Stimulated activated CD8-positive, alpha-beta memory T cell treated with anti-CD3 and anti-CD28 coated beads, Interleukin-7, amount 100 ng/mL, for 48 hours (primary cell): ENCODE results near the gene LRBA.
"Not testable (repeated sequence)": the region's sequence is repeated elsewhere in the genome, so short reads cannot be mapped to it uniquely, and the experiment has no call there.

ENCODE experiments used
- DNase-seq, 2 donors: peaks; one replicate each; pipeline ENCODE4 v3.0.0-alpha.2; 2020; ENCODE audit warnings: low read depth in 1 of 2; ENCODE audit errors: extremely low read depth in 1 of 2

Gene LRBA

GRCh38 chr4:150694438-150694837 lies 320.6 kb downstream of the LRBA start:
- DNase-seq = no peak

- no peak for DNase-seq
These were observed 331.2 kb downstream of the LRBA start for GRCh38 chr4:150683775-150684350.

GRCh38 chr4:150682126-150682525 lies 333.0 kb downstream of the LRBA start:
- DNase-seq = no peak

DNA sequence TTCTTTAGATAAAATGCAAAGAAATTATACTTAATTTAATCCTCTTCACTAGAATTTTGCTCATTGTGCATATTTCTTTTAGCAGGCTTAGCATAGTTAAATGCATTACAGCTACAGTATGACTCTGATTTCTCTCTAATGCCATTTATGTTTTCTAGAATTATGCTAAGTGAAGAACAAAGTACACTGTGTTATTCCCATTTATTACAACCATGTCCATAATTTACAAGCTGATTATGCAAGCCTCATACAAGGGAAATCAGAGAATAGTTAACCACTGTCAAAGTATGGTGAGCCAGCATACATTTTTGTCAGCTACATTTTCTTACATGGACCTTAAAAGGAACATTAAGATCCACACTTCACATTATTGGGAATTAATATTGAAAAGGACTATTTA lies 334.0 kb downstream of the LRBA start:
- no peak for DNase-seq

GRCh38 chr4:150680651-150681050 lies 334.4 kb downstream of the LRBA start:
- DNase-seq = no peak

- DNase-seq = no peak
These were observed 335.2 kb downstream of the LRBA start for GRCh38 chr4:150679765-150680343.

DNA sequence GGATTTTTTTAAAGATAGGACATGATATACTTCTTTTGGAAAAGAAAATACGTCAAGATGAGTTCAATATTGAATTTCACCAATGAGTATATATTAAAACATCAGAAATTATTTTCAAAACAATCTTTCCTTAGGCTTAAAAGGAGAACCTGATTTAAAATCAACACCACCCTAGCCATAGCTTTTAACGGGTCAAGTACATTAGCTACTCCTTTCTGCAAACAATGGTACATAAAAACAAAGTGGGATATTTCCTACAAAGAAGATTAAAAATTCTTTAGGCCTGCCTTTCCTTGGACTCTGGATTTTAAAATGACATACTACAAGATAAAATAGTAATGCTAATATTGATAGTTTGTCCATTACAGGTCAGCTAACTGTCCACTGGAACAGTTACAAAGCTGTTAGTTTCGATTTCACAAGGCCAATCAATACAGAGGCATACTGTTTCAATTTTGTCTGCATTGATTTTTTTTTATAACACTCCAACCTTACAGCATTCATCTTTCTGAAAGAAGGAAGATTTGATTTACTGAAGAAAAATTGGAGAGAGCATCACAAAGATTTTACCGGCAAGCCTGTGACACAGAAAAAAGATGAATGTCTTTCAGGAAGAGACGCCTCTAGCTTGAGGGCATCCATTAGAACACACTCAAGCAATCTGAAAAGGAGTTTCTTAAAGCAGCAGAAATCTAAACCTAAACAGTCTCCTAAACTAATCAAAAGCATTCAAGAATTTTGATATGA lies 335.9 kb downstream of the LRBA start:
- no peak for DNase-seq

DNA sequence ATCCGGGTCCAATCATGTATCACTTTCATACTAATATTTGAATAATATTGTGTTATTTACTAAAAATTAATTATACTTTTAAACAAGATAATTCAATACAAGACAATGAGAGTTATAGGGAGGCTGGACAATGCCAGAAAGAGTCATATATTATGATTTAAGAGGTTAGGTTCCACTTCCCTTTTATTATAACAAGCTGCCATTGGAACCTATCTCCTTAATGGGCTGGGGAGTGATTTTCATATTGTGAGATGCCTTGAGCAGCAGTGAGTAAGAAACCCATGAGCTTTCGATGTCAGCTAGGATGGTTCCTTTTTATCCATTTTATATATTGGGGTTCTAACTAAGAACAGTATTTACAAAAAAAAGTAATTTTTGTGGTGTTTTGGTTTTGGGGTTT lies 341.3 kb downstream of the LRBA start:
- DNase-seq = no peak

DNA sequence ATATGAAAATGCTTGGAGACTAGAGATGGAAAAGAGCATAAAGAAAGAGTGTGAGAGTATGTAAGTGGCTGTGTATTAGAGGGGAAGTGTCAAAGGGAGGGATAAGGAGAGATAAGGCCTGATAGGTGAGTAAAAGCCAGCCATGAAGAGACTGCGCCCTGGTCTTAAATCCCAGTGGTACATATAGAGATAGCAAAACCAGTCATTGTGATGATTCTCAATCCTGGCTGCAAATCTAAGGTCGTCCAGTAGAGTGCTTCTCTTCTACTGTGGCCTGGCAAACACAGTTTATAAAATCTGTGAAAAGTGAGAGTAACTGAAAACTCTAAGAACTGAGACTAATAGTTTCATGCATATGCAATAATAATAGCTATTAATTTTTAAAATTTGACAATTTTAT lies 346.3 kb downstream of the LRBA start:
- no peak for DNase-seq

DNA sequence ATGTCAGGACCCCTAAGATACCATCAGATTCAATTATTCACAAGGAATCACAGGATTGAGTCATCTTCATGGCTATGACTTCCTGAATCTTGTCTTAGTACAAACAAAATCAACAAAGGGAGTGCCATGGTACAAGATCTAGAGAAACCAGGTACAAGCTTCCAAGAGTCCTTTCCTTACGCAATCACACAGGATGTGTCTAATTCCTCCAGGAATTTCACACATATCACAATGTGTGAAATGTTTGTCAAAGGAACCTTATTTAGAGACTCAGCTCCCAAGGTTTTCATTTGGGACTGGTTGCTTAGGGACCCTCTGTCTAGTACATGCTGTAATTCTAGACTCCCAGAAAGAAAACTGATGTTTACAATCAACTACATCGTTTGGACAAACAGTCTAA lies 350.1 kb downstream of the LRBA start:
- DNase-seq = no peak

DNA sequence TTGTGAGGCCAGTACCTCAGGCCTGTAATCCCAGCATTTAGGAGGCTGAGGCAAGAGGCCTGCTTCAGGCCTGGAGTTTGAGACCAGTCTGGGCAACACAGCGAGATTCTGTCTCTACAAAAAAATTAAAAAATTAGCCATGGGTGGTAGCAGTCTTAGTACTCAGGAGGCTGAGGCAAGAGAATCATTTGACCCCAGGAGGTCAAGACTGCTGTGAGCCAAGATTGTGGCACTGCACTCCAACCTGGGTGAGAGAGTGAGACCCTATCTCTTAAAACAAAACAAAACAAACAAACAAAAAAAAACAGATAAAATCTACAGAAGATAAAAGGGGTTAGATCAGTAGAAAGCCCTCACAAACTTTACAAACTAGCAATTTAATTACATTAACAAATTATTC lies 352.4 kb downstream of the LRBA start:
- no peak for DNase-seq

GRCh38 chr4:150661551-150661950 lies 353.5 kb downstream of the LRBA start:
- DNase-seq = not testable (repeated sequence)

- DNase-seq = not testable (repeated sequence)
These were observed 356.8 kb downstream of the LRBA start for GRCh38 chr4:150658258-150658657.

GRCh38 chr4:150656891-150657290 lies 358.2 kb downstream of the LRBA start:
- DNase-seq = no peak

DNA sequence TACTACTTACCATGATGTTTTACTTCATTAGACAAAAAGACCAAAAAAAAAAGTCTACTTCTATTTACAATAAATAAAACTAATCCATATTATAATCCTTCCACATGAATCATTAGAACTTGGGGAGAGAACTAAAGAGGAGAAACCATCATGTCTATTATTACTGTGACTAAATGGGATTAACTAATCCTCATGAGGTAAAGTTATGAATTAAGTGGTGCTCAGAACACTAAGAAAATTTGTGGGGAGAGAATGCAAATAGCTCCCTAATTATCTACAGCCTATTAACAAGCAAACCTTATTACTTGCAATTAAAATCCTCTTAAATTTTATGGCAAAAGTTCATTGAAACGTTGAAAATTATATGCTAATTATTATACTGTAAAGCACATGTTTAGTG lies 364.3 kb downstream of the LRBA start:
- DNase-seq = no peak

DNA sequence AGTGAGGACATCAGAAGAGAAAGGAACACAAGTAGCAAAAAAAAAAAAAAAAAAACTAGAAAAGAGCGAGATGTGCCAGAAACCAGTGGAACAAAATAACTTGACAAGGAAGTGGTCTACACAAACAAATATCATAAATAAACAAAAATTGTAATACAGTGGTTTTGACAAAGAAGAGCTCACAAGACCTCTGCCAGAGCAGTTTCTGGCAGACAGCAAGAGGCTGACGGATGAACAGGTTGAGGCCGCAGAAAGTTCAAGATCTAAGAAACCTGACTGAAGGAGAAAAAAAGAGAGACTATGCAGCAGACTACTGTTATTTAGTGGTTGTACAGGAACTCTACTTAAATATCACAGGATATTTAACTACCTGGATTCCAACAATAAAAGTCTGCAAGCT lies 367.0 kb downstream of the LRBA start:
- DNase-seq = no peak

DNA sequence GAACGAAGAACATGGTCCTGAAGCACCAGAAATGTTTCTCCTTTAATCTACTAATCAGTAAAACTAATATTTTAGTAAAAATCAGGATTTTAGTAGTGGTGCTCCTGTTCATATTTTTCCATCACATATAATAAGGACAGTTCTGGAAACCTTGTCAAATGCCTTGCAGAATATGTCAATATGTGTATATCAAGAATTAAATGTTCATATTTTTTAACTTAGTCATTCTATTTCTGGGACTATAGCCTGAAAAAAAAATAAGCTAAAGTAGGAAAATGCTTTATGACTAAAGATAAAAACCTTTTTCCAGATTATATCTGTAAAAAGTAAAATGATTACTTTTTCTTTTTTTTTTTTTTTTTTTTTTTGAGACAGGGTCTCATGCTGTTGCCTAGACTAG lies 368.1 kb downstream of the LRBA start:
- DNase-seq = no peak

DNA sequence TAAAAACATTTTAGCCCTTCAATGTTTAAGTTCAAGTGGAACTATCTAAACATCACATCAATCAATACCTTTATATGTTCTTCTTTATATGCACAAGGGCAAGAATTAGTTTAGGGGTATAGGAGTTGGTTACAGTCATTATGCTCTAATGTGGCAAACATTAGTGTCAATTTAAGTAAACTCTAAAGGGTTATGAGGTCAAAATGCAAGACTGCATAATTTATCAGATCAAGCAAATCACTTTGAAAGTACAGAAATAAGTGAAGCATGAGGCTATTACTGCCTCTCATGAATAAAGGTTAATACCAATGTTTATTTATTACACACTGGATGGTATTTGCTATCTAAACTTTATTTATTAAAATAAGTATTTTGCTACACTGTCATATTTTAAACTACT lies 373.5 kb downstream of the LRBA start:
- DNase-seq = no peak

GRCh38 chr4:150632639-150633038 lies 382.4 kb downstream of the LRBA start:
- no peak for DNase-seq

DNA sequence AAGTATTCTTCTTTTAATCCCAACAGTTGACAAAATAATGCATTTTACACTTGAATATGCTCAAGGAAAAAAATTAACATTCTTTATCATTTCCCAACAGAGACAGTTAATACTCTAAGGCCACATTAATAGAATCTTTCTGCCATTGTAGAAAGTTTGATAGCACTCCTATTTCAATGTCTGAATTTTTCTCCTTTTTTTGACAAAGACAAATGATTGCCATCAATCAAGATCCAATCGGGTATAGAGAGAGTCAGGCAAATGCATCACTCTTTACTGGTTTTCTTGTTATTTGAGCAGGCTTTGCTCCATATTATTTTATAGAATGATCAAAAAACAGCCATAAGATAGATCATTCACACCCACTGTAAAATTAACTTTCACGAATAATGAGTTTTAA lies 387.0 kb downstream of the LRBA start:
- no peak for DNase-seq

- no peak for DNase-seq
These were observed 390.1 kb downstream of the LRBA start for GRCh38 chr4:150625033-150625432.

GRCh38 chr4:150624055-150624454 lies 391.0 kb downstream of the LRBA start:
- DNase-seq = no peak
